ENCODE results near the gene STAG3. TPM values are rescaled to one million over a fixed set of nuclear protein-coding genes. Genes with fewer than 3 reads are reported as not detected.
"Not testable (repeated sequence)": the region's sequence is repeated elsewhere in the genome, so short reads cannot be mapped to it uniquely, and the experiment has no call there.

STAG3 gene
- 10 to 100 TPM in 2 of 3 donors, 1 to 10 TPM in 1; 9.2 to 11.8 (median 10.5) TPM for polyA plus RNA-seq (ENCODE audit: insufficient read length in 3 of 3)

- peak; percentile 86 to 92 (median 91) for DNase-seq (ENCODE audit: low read depth in 3 of 3, low spot score in 2 of 3)
Measured at GRCh38 chr7:100177045-100178001, at the start of gene STAG3, which contains the start of gene GPC2. TSS of gene STAG3 (plus strand) at chr7:100177918. CDS start at chr7:100180557, 2,639 bp downstream. TSS of gene GPC2 (minus strand) at chr7:100177381. CDS start at chr7:100177199, 182 bp downstream.

- no peak for DNase-seq (ENCODE audit: low read depth in 3 of 3, low spot score in 2 of 3)
Measured at GRCh38 chr7:100128637-100128963, 49.1 kb upstream of the STAG3 start.

GRCh38 chr7:100130220-100130607 lies 47.5 kb upstream of the STAG3 start:
- DNase-seq (ENCODE audit: low read depth in 3 of 3, low spot score in 2 of 3) = not testable (repeated sequence)

GRCh38 chr7:100130608-100131453 lies 46.9 kb upstream of the STAG3 start:
- DNase-seq (ENCODE audit: low read depth in 3 of 3, low spot score in 2 of 3) = no peak

- no peak for DNase-seq (ENCODE audit: low read depth in 3 of 3, low spot score in 2 of 3)
Measured at GRCh38 chr7:100132126-100132525, 45.6 kb upstream of the STAG3 start.

- no peak for DNase-seq (ENCODE audit: low read depth in 3 of 3, low spot score in 2 of 3)
Measured at GRCh38 chr7:100132697-100133151, 45.0 kb upstream of the STAG3 start.

GRCh38 chr7:100137851-100138760 lies 39.6 kb upstream of the STAG3 start:
- DNase-seq (ENCODE audit: low read depth in 3 of 3, low spot score in 2 of 3) = no peak

- DNase-seq (ENCODE audit: low read depth in 3 of 3, low spot score in 2 of 3) = no peak
Measured at GRCh38 chr7:100141555-100141949, 36.2 kb upstream of the STAG3 start.

- DNase-seq (ENCODE audit: low read depth in 3 of 3, low spot score in 2 of 3) = no peak
Measured at GRCh38 chr7:100142461-100142860, 35.3 kb upstream of the STAG3 start.

- DNase-seq (ENCODE audit: low read depth in 3 of 3, low spot score in 2 of 3) = not testable (repeated sequence)
Measured at GRCh38 chr7:100146350-100146749, 31.4 kb upstream of the STAG3 start.

GRCh38 chr7:100147278-100147677 lies 30.4 kb upstream of the STAG3 start:
- DNase-seq (ENCODE audit: low read depth in 3 of 3, low spot score in 2 of 3) = no peak

- DNase-seq (ENCODE audit: low read depth in 3 of 3, low spot score in 2 of 3) = no peak
Measured at GRCh38 chr7:100148225-100148558, 29.5 kb upstream of the STAG3 start.

- DNase-seq (ENCODE audit: low read depth in 3 of 3, low spot score in 2 of 3) = peak; percentile 94 to 97 (median 94)
Measured at GRCh38 chr7:100148559-100149328, 29.0 kb upstream of the STAG3 start, which contains the start of gene LAMTOR4. TSS of gene LAMTOR4 (plus strand) at chr7:100148918. CDS start at chr7:100148973, 55 bp downstream.

GRCh38 chr7:100152404-100152803 lies 25.3 kb upstream of the STAG3 start:
- DNase-seq (ENCODE audit: low read depth in 3 of 3, low spot score in 2 of 3) = no peak

- DNase-seq (ENCODE audit: low read depth in 3 of 3, low spot score in 2 of 3) = no peak
Measured at GRCh38 chr7:100152937-100153666, 24.6 kb upstream of the STAG3 start.

GRCh38 chr7:100153708-100154535 lies 23.8 kb upstream of the STAG3 start:
- DNase-seq (ENCODE audit: low read depth in 3 of 3, low spot score in 2 of 3) = no peak

GRCh38 chr7:100154651-100155491 lies 22.8 kb upstream of the STAG3 start:
- DNase-seq (ENCODE audit: low read depth in 3 of 3, low spot score in 2 of 3) = no peak

All from right renal cortex interstitium (tissue), 3 donors.